HG03066 (cell line): ENCODE results near the gene MINK1.
"Not testable (repeated sequence)": the region's sequence is repeated elsewhere in the genome, so short reads cannot be mapped to it uniquely, and the experiment has no call there.

Experiments
- ATAC-seq: cut with Tn5 transposase; IDR thresholded peaks from one replicate; pipeline ENCODE4 v1.9.1; 2021; ENCODE audit warnings: low read depth; ENCODE audit not compliant: unreplicated experiment

Gene MINK1

GRCh38 chr17:4867535-4867934 lies 34.4 kb downstream of the MINK1 start:
- not testable (repeated sequence) for ATAC-seq

GRCh38 chr17:4869058-4869998 lies 36.2 kb downstream of the MINK1 start:
- not testable (repeated sequence) for ATAC-seq

GRCh38 chr17:4870855-4871254 lies 37.7 kb downstream of the MINK1 start:
- no peak for ATAC-seq

GRCh38 chr17:4872786-4873185 lies 39.6 kb downstream of the MINK1 start:
- ATAC-seq = no peak

- no peak for ATAC-seq
Observed at GRCh38 chr17:4877089-4877488, 43.9 kb downstream of the MINK1 start.

GRCh38 chr17:4879601-4880000 lies 46.5 kb downstream of the MINK1 start:
- no peak for ATAC-seq

- ATAC-seq = no peak
Observed at GRCh38 chr17:4880857-4881256, 47.7 kb downstream of the MINK1 start.

GRCh38 chr17:4881761-4882555 lies 48.8 kb downstream of the MINK1 start:
- no peak for ATAC-seq

GRCh38 chr17:4884489-4884888 lies 51.3 kb downstream of the MINK1 start:
- no peak for ATAC-seq

GRCh38 chr17:4886830-4887229 lies 53.7 kb downstream of the MINK1 start:
- no peak for ATAC-seq

GRCh38 chr17:4887581-4887980 lies 54.4 kb downstream of the MINK1 start:
- ATAC-seq = no peak

- no peak for ATAC-seq
Observed at GRCh38 chr17:4891411-4892410, 58.6 kb downstream of the MINK1 start.

GRCh38 chr17:4892499-4893221 lies 59.5 kb downstream of the MINK1 start:
- ATAC-seq = no peak

GRCh38 chr17:4893272-4893671 lies 60.1 kb downstream of the MINK1 start:
- no peak for ATAC-seq

GRCh38 chr17:4893721-4894560 lies 60.8 kb downstream of the MINK1 start:
- no peak for ATAC-seq

- no peak for ATAC-seq
Observed at GRCh38 chr17:4895121-4895520, 62.0 kb downstream of the MINK1 start.

- ATAC-seq = no peak
Observed at GRCh38 chr17:4895657-4896331, 62.7 kb downstream of the MINK1 start.
